ENCODE data around the gene RGS12.
"Not testable (repeated sequence)": the region's sequence is repeated elsewhere in the genome, so short reads cannot be mapped to it uniquely, and the experiment has no call there.

RGS12 gene

GRCh38 chr4:3295837-3296624 lies 3.2 kb downstream of the RGS12 start:
- no peak for DNase-seq

DNA sequence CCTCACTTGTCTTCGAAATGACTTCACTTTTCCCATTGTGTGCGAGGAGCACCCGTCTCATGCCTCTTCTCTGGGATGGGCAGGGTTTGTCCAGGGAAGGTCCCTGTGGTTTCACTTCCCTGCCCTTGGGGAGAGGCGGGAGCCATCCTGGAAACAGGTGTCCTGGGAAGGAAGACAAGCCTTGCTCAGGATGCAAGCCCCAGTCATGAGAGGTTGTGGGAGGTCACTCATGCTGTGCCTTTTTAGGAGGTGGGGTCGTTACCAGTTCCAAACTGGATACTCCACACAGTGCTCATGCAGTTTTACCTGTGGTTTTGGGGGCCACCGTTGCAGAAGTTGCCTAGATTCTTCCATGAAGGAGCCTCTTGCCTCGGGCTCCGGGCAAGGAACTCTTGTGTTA lies 3.8 kb downstream of the RGS12 start:
- DNase-seq = no peak

DNA sequence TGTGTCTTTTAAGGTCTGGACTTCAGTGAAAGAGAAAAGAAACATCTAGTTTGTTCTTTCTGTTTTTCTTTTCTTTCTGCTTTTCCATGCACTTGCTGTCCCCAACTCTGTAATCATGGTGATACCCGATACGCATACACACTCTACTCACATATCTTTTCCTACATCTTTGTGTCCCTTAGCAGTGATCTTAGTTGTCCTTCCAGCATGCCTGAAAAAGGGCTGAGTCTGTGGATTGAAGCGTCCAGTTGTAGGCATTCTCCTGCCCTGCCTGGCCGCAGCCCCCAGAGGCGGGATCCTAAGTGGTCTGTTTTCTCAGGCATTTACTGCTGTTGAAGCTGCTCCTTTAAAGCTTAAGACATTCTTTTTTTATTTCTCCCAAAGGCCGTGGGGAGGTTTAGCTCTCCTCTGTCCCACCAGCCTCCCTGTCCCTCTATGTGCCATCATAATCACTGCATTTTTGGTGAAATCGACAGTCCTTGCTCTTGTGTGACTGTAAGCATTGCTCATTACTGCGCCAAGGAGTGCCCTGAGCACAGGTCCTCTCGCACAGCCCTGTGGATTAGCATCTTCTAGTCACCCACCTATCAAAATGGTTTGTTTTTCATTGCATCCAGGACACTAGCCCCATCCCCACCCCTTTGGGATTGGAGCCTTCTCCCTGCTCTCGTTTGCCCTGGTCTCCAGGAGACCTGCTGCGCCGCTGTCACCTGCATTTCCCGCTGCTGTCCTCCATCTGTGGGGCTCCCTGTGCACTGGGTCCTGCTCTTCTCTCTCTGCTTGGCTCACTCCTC lies 4.4 kb downstream of the RGS12 start:
- DNase-seq = no peak

GRCh38 chr4:3299122-3299975 lies 6.5 kb downstream of the RGS12 start:
- DNase-seq = no peak

DNA sequence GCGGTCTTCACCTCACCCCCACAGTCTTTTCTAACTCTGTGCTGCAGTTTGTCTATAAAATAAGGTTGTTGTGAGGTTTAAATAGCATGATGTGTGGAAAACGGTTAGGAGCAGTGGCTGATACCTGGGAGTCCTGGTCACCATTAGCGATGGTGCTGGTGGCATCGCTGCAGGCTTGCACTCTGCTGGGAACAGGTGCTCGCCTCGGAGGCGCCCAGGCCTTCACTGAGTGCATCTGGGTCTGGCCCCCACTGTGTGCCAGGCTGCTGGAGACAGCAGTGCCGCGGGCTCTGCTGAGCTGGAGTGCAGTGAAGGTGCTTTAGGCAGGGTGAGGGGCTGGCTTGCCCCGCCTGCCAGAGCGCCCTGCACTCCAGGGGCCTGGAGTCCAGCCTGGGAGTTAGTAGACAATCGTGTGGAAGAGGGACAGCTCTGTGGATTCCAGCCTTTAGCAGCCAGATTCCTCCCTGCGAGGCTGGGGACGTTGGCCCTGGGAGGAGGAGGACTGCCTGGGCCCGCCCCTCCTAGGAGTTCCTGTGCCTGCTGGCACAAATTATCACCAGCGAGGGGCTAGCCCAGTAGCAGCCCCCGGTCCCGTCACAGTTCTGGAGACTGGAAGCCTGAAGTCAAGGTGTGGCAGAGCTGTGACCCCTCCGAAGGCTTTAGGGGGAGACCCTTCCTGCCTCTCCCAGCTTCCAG lies 7.3 kb downstream of the RGS12 start:
- DNase-seq = peak in 1 of 56 donors; percentile 37

GRCh38 chr4:3300882-3301281 lies 8.1 kb downstream of the RGS12 start:
- DNase-seq = not testable (repeated sequence)

GRCh38 chr4:3301450-3302172 lies 8.8 kb downstream of the RGS12 start:
- no peak for DNase-seq

- no peak for DNase-seq
Observed at GRCh38 chr4:3302173-3302785, 9.5 kb downstream of the RGS12 start.

DNA sequence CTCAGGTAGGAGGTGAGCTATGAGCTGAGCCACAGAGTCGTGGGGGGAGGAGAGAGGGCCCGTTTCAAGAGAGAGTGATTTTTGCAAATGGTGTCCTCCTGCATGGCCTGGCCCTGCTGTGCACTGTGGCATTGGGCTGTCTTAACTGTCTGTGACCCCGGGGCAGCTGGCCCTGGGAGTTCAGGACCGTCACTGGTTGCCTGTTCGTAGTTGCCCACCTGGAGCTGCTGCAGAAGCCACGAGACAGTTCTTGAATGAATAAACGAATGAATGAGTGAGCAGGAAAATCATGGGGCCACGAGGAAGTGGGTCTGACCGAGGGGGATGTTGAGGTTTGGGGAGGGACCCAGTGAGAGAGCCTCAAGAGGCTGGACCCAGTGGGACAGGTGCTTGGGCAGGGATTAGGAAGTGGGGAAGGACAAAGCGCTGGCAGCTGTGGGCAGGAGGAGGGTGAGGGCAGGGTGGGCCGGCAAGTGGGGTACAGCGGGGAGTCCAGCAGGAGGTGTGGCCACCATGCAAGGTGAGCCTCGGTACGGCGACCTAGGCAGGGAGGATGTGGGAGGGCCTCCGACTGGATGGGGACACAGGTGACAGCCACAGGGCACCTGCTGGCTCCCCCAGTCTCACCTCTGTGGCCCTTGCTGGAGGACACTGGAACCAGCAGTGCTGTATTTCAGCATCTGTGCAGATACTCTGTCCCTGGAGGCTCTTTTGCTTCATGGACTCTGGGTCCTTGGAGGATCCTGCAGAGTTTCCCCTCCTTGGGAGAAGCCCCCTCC lies 10.2 kb downstream of the RGS12 start:
- DNase-seq = no peak

DNA sequence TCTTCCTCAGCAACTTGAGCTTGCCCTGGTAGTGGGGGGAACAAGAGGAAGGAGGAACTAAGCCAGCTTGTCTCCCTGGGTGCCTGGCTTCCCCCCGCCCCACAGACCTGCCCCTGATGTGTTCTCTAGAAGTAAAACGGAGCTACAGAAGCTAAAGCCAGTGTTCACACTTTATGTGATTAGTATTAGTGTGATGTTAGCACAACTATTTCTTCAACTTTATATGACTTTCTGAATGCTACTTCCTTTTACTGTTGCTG lies 10.7 kb downstream of the RGS12 start:
- DNase-seq = no peak

DNA sequence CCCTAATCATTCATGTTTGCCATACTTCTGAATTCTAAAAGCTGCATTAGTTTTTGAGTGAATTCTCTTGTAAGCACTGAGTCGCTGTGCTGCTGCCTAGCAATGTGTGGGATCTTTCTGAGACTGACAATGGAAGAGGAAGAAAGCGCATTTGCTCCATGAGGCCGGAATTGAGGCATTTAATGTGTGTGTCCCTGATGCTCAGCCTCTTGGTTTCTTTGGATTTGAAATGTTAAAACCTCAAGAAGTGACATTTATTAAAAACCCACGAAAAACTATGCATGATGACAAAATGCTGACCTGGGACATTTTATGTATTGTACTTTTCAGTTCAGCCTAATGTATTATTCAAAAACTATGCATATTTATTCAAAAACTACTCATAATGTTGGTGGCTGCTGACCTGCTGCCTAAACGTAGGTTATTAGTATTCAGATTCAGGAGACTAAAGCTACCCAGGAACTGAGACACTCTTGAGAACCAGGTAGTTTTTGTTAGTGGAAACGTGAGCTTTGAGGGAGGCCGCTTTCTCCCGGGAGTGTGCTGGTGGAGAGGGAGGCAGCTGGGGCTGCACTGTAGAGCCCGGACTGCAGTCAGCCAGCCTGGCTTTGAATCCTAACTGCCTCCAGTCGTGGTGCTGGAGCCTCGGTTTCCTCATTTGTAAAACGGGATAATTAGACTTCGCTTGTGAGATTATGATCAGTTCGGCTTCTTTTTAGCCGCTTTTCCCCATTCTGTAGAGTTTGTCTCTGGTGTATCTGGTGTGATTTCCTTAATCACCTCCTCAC lies 11.3 kb downstream of the RGS12 start:
- DNase-seq = peak in 2 of 56 donors; percentile 27 to 56

- peak in 18 of 56 donors; percentile 17 to 65 (median 45) for DNase-seq
Observed at GRCh38 chr4:3304831-3305609, 12.2 kb downstream of the RGS12 start.

GRCh38 chr4:3305610-3306371 lies 13.0 kb downstream of the RGS12 start:
- peak in 29 of 56 donors; percentile 21 to 71 (median 38) for DNase-seq

DNA sequence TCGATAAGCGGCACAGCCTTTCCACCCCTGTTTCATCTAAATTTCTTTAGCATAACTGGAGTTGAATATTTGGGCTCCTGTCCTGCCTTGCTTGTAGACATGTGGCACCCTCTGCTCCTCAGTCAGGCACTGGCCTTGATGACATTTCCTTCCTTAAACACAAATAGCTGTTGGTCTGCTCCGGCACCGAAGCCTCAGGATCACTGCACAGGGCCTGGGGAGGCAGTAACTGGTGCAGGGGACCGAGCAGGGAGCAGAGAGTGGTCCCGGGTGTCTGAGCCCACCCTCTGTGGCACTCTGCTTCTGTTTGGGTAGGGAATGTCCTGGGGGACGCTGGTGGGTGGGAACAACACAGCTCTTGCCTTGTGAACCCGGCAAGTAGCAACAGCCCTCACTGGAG lies 13.6 kb downstream of the RGS12 start:
- no peak for DNase-seq

- DNase-seq = no peak
Observed at GRCh38 chr4:3307060-3307459, 14.2 kb downstream of the RGS12 start.

- DNase-seq = no peak
Observed at GRCh38 chr4:3307486-3307885, 14.7 kb downstream of the RGS12 start.

All from nucleus accumbens (tissue), 56 donors.